CD14-positive monocyte (primary cell): ENCODE data around the gene PET100. TPM values are rescaled to one million over a fixed set of nuclear protein-coding genes. Genes with fewer than 3 reads are reported as not detected.

Source experiments
- DNase-seq, 3 donors: peaks; one replicate each; pipeline ENCODE4 v3.0.0-alpha.2; 2011 to 2022
- H2AFZ ChIP-seq: 2 replicates; pipeline ENCODE4 v1.6.0; 2012; ENCODE audit warnings: mild to moderate bottlenecking, low read depth, low read length, inconsistent platforms; ENCODE audit not compliant: insufficient read depth, poor library complexity, severe bottlenecking
- H3K27ac ChIP-seq, 2 donors: 1 replicate in 1 of 2; 2 replicates in 1 of 2; pipeline ENCODE4 v1.5.1; 2012 to 2013; ENCODE audit warnings: low read length in 2 of 2, control low read depth in 1 of 2, inconsistent platforms in 1 of 2, low read depth in 1 of 2, mild to moderate bottlenecking in 1 of 2
- H3K27me3 ChIP-seq, 2 donors: one replicate each; pipeline versions ENCODE4 v1.6.0 to v1.6.1; 2011 to 2013; ENCODE audit warnings: low read length in 2 of 2; ENCODE audit not compliant: control insufficient read depth in 2 of 2, insufficient read depth in 2 of 2
- H3K36me3 ChIP-seq, 2 donors: replicated peaks in 1 of 2; 1 replicate in 1 of 2; 2 replicates in 1 of 2; pipeline versions ENCODE4 v1.5.1 to v1.6.1; 2012 to 2013; ENCODE audit warnings: low read length in 2 of 2, control low read depth in 1 of 2, inconsistent platforms in 1 of 2, mild to moderate bottlenecking in 1 of 2; ENCODE audit not compliant: insufficient read depth in 2 of 2, control insufficient read depth in 1 of 2
- H3K4me1 ChIP-seq, 2 donors: 1 replicate in 1 of 2; 2 replicates in 1 of 2; pipeline versions ENCODE4 v1.5.1 to v1.6.1; 2012 to 2013; ENCODE audit warnings: low read length in 2 of 2, control low read depth in 1 of 2, inconsistent platforms in 1 of 2, mild to moderate bottlenecking in 1 of 2, moderate library complexity in 1 of 2; ENCODE audit not compliant: insufficient read depth in 2 of 2, control insufficient read depth in 1 of 2
- H3K4me2 ChIP-seq: replicated peaks from 2 replicates; pipeline ENCODE3; 2012; ENCODE audit warnings: low read length, moderate library complexity, mild to moderate bottlenecking; ENCODE audit not compliant: poor library complexity, severe bottlenecking; ENCODE audit errors: extremely low read depth
- H3K4me3 ChIP-seq, 3 experiments: fragments of 200-600 bp in 1 of 3; sonication (generic) in 1 of 3; replicated peaks in 1 of 3; 1 replicate in 2 of 3; 2 replicates in 1 of 3; pipeline ENCODE4 v1.5.1; 2011 to 2013; ENCODE audit warnings: low read length in 3 of 3, mild to moderate bottlenecking in 3 of 3, control low read depth in 2 of 3, low read depth in 2 of 3, inconsistent platforms in 1 of 3, moderate library complexity in 1 of 3
- H3K79me2 ChIP-seq: 2 replicates; pipeline ENCODE4 v1.6.0; 2012; ENCODE audit warnings: mild to moderate bottlenecking, control low read depth, inconsistent platforms, low read length, moderate library complexity; ENCODE audit not compliant: insufficient read depth
- H3K9ac ChIP-seq: 2 replicates; pipeline ENCODE4 v1.6.0; 2017; ENCODE audit warnings: low read length, mild to moderate bottlenecking; ENCODE audit not compliant: insufficient read depth, poor library complexity, severe bottlenecking
- H3K9me3 ChIP-seq, 2 donors: replicated peaks in 1 of 2; 1 replicate in 1 of 2; 2 replicates in 1 of 2; pipeline versions ENCODE4 v1.5.1 to v1.6.1; 2012 to 2013; ENCODE audit warnings: low read length in 2 of 2, control low read depth in 1 of 2; ENCODE audit not compliant: control insufficient read depth in 1 of 2, insufficient read depth in 1 of 2
- H4K20me1 ChIP-seq: 2 replicates; pipeline ENCODE4 v1.6.0; 2012; ENCODE audit warnings: mild to moderate bottlenecking, low read length, control low read depth, moderate library complexity; ENCODE audit not compliant: insufficient read depth
- H3K27ac Mint-ChIP-seq, 7 donors: one replicate each; pipeline ENCODE4 v1.8.0; 2020; ENCODE audit warnings: mild to moderate bottlenecking in 7 of 7, mixed read lengths in 7 of 7, moderate library complexity in 6 of 7, inconsistent platforms in 2 of 7
- H3K27me3 Mint-ChIP-seq, 3 donors: one replicate each; pipeline ENCODE4 v1.8.0; 2021 to 2022; ENCODE audit warnings: low read depth in 3 of 3, mild to moderate bottlenecking in 3 of 3, mixed read lengths in 3 of 3, moderate library complexity in 3 of 3, inconsistent platforms in 1 of 3
- H3K36me3 Mint-ChIP-seq, 2 donors: one replicate each; pipeline ENCODE4 v1.8.0; 2020; ENCODE audit warnings: mixed read lengths in 2 of 2, inconsistent platforms in 1 of 2, mild to moderate bottlenecking in 1 of 2
- H3K4me1 Mint-ChIP-seq: one replicate; pipeline ENCODE4 v1.8.0; 2020; ENCODE audit warnings: mild to moderate bottlenecking, mixed read lengths
- H3K4me3 Mint-ChIP-seq, 2 donors: one replicate each; pipeline ENCODE4 v1.8.0; 2020; ENCODE audit warnings: mild to moderate bottlenecking in 2 of 2, mixed read lengths in 2 of 2, moderate library complexity in 1 of 2
- H3K9me3 Mint-ChIP-seq, 7 donors: one replicate each; pipeline ENCODE4 v1.8.0; 2020 to 2022; ENCODE audit warnings: mixed read lengths in 7 of 7, mild to moderate bottlenecking in 6 of 7, moderate library complexity in 6 of 7, inconsistent platforms in 2 of 7
- WGBS: methylation state at CpG from one replicate; pipeline ENCODE4 v1.1.5; 2013; ENCODE audit warnings: missing lambda C conversion rate; ENCODE audit not compliant: insufficient coverage; 5-methylcytosine and 5-hydroxymethylcytosine counted together
- intact Hi-C, 2 donors: fragments of 100-400 bp; cut with micrococcal nuclease; formaldehyde crosslinking; loops; one replicate each; pipeline versions ENCODE4 v1.15.0 to v1.15.1; 2023
- polyA plus RNA-seq, 3 donors: library from polyadenylated mRNA; depleted of rRNA in 1 of 3; unstranded in 2 of 3; stranded (reverse) in 1 of 3; fragments of 300-500 nt in 2 of 3; fragments of >200 nt in 1 of 3; fragmentation: Illumina TruSeq in 2 of 3; gene quantifications; 1 replicate in 2 of 3; 2 replicates in 1 of 3; pipeline ENCODE4 v1.2.3, GENCODE V29; 2012 to 2021
- TF ChIP-seq, protein P1 (sequence below): fragments of 200-600 bp; IDR thresholded peaks from one replicate; pipeline ENCODE4 v1.8.0; 2022; ENCODE audit warnings: antibody characterized with exemption, mild to moderate bottlenecking

PET100 gene
- polyA plus RNA-seq, 3 donors: 64.6 to 386 (median 300) TPM

DNA sequence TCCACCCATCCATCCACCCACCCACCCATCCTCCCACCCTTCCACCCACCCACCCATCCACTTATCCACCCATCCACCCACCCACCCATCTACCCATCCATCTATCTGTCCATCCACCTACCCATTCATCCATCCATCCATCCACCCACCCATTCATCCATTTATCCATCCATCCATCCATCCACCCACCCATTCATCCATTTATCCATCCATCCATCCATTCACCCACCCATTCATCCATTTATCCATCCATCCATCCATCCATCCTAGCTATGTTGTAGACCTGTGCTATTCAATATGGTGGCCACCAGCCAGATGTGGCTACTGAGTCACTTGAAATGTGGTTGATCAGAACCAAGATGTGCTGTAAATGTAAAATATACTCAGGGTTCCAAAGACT is 28.9 kb upstream of the PET100 start:
- Histone ChIP-seq H3K9me3 (peaks cover 6 to 8% of the 10 kb centered on the region in 2 donors), H3K4me2 (no peak overlapping the region), H3K79me2 (no peaks in the 10 kb centered on the region), H3K36me3 (no peaks in the 10 kb centered on the region), H3K9ac (no peak overlapping the region), H2AFZ (no peak overlapping the region), H3K4me1 (peaks cover 4 to 6% of the 10 kb centered on the region in 2 donors), H3K4me3 (no peak overlapping the region), H3K27me3 (peaks cover 21 to 26% of the 10 kb centered on the region in 2 donors), H3K27ac (no peak overlapping the region), H4K20me1 (no peaks in the 10 kb centered on the region)
- intact Hi-C loops: no loop called here
- Mint-ChIP-seq H3K36me3 (no peaks in the 10 kb centered on the region), H3K4me3 (no peak overlapping the region), H3K27me3 (peaks cover 33 to 55% (median 50%) of the 10 kb centered on the region in 3 donors), H3K27ac (no peak overlapping the region), H3K4me1 (peaks cover 2% of the 10 kb centered on the region), H3K9me3 (peaks cover 3 to 13% (median 7%) of the 10 kb centered on the region in 7 donors)
- TF ChIP-seq, protein P1, sequence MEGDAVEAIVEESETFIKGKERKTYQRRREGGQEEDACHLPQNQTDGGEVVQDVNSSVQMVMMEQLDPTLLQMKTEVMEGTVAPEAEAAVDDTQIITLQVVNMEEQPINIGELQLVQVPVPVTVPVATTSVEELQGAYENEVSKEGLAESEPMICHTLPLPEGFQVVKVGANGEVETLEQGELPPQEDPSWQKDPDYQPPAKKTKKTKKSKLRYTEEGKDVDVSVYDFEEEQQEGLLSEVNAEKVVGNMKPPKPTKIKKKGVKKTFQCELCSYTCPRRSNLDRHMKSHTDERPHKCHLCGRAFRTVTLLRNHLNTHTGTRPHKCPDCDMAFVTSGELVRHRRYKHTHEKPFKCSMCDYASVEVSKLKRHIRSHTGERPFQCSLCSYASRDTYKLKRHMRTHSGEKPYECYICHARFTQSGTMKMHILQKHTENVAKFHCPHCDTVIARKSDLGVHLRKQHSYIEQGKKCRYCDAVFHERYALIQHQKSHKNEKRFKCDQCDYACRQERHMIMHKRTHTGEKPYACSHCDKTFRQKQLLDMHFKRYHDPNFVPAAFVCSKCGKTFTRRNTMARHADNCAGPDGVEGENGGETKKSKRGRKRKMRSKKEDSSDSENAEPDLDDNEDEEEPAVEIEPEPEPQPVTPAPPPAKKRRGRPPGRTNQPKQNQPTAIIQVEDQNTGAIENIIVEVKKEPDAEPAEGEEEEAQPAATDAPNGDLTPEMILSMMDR: no peak
- no peak for DNase-seq

DNA sequence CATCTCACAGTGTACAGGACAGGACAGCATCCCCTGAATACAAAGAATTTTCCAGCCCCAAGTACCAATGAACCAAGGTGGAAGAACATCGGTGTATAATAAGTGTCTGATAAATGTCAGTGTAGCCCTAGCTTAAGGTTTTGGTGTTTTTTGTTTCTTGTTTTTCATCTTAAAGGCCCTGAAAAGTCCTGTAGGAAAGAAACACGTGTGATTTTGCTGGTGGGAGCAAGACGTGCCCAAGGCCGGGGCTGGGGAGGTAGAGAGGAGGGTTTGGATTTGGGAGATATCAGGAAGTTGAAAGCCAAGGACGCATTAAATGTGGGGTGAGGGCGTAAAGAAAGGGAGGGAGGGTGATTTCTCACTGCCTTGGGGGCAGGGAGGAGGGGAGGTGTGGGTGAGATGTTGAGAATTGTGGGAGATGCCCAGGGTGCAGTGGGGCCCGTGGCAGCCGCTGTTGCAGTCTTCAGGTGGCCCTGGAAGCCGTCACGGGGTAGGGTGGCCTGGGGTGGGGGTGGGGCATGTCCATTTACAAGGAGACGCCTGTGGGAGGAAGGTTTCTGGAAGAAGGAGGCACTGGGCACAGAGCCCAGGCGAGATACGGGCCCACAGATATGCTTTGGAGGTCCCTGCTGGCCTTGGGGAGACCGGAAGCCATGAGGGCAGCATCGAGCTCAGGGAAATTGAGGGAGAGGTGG is 27.2 kb upstream of the PET100 start:
- no peaks in the 10 kb centered on the region for H3K4me1 Mint-ChIP-seq
- 45% methylated on average over 14 of the region's 15 CpGs for WGBS
- H3K27me3 Mint-ChIP-seq: peaks cover 22 to 43% (median 40%) of the 10 kb centered on the region in 3 donors
- H3K9ac ChIP-seq: no peak overlapping the region
- TF ChIP-seq, protein P1: no peak
- peaks cover under 1 to 10% (median 6%) of the 10 kb centered on the region in 7 donors for H3K9me3 Mint-ChIP-seq
- DNase-seq: no peak
- peaks cover 0 to 8% of the 10 kb centered on the region in 2 donors for H3K9me3 ChIP-seq
- no peaks in the 10 kb centered on the region for H3K79me2 ChIP-seq
- H3K36me3 Mint-ChIP-seq: no peaks in the 10 kb centered on the region
- no peaks in the 10 kb centered on the region for H3K4me1 ChIP-seq
- peaks cover 10 to 14% of the 10 kb centered on the region in 2 donors for H3K27me3 ChIP-seq
- H3K4me3 Mint-ChIP-seq: no peak overlapping the region
- peak overlapping the region in 1 of 7 donors; percentile 66 for H3K27ac Mint-ChIP-seq
- no peak overlapping the region for H3K27ac ChIP-seq
- no peak overlapping the region for H3K4me2 ChIP-seq
- intact Hi-C loops: no loop called here
- no peak overlapping the region for H2AFZ ChIP-seq
- no peaks in the 10 kb centered on the region for H4K20me1 ChIP-seq
- H3K4me3 ChIP-seq: no peak overlapping the region
- H3K36me3 ChIP-seq: no peaks in the 10 kb centered on the region
